A673 (cell line): ENCODE data around the gene DNAJC22. TPM values are rescaled to one million over a fixed set of nuclear protein-coding genes. Genes with fewer than 3 reads are reported as not detected.

Experiments
- BruUV-seq: library from RNA; stranded (reverse); fragments of 400-500 nt; replicated peaks from 2 replicates; lab custom pipeline; 2021; lab: Mats Ljungman, UMichigan
- CTCF ChIA-PET: fragments of 300-600 bp; sonication (Branson Sonifier 250); formaldehyde crosslinking; loops from one replicate; lab custom pipeline; 2022; ENCODE audit warnings: antibody characterized with exemption; lab: Charles Lee
- POLR2A ChIA-PET: fragments of 300-600 bp; sonication (Branson Sonifier 250); formaldehyde crosslinking; loops from one replicate; lab custom pipeline; 2022; ENCODE audit warnings: antibody characterized with exemption; ENCODE audit not compliant: low non-redundant PET; lab: Charles Lee
- DNase-seq: peaks from one replicate; pipeline ENCODE4 v3.0.0-alpha.2; 2015; ENCODE audit warnings: low spot score
- H3K27ac ChIP-seq: fragments of 200-600 bp; sonication (generic); 2 replicates; pipeline ENCODE4 v1.5.1; 2016; ENCODE audit warnings: mixed run types, low read depth, mild to moderate bottlenecking, mixed read lengths, antibody characterized with exemption, low read length; ENCODE audit not compliant: poor library complexity, severe bottlenecking
- H3K27me3 ChIP-seq: fragments of 200-600 bp; sonication (generic); replicated peaks from 2 replicates; pipeline ENCODE4 v1.6.1; 2017; ENCODE audit warnings: mixed run types, low read depth, mild to moderate bottlenecking, mixed read lengths, antibody characterized with exemption, low read length; ENCODE audit not compliant: insufficient read depth, poor library complexity
- H3K36me3 ChIP-seq: fragments of 200-600 bp; sonication (generic); 2 replicates; pipeline ENCODE4 v1.6.1; 2016; ENCODE audit warnings: mixed run types, mild to moderate bottlenecking, mixed read lengths, antibody characterized with exemption, low read length; ENCODE audit not compliant: insufficient read depth, poor library complexity, severe bottlenecking
- H3K4me1 ChIP-seq: fragments of 200-600 bp; sonication (generic); 2 replicates; pipeline ENCODE4 v1.6.1; 2017; ENCODE audit warnings: mixed run types, mild to moderate bottlenecking, mixed read lengths, antibody characterized with exemption, low read length; ENCODE audit not compliant: insufficient read depth, poor library complexity, severe bottlenecking
- H3K4me3 ChIP-seq: fragments of 200-600 bp; sonication (generic); 2 replicates; pipeline ENCODE4 v1.5.1; 2016; ENCODE audit warnings: low read depth, mixed run types, mild to moderate bottlenecking, mixed read lengths, low read length; ENCODE audit not compliant: poor library complexity, severe bottlenecking
- H3K9me3 ChIP-seq: fragments of 200-600 bp; sonication (generic); 2 replicates; pipeline ENCODE4 v1.6.1; 2016; ENCODE audit warnings: mixed run types, low read depth, mild to moderate bottlenecking, mixed read lengths, antibody characterized with exemption, low read length; ENCODE audit not compliant: poor library complexity, severe bottlenecking
- CTCF ChIP-seq: fragments of 300-800, 200-600 bp; sonication (generic); conservative IDR thresholded peaks from 2 replicates; pipeline ENCODE4 v1.5.1; 2017; ENCODE audit warnings: low read depth, mild to moderate bottlenecking, antibody characterized with exemption, low read length, moderate library complexity, mixed read lengths
- EZH2 ChIP-seq: fragments of 200-600 bp; sonication (generic); IDR thresholded peaks from 2 replicates; pipeline ENCODE4 v1.6.1; 2017; ENCODE audit warnings: borderline replicate concordance, low read depth, mild to moderate bottlenecking, mixed read lengths, antibody characterized with exemption, low read length; ENCODE audit not compliant: poor library complexity, severe bottlenecking
- intact Hi-C: fragments of 100-400 bp; cut with micrococcal nuclease; formaldehyde crosslinking; loops from one replicate; pipeline ENCODE4 v1.10.0; 2022; ENCODE audit not compliant: unreplicated experiment
- total RNA-seq: library from RNA; stranded (reverse); gene quantifications from 2 replicates; pipeline ENCODE4 v1.2.3, GENCODE V29; 2021

The DNAJC22 gene
- total RNA-seq, 1 experiment from 2014 or later: 1.9 TPM

GRCh38 chr12:49334226-49334625 is 12.5 kb upstream of the DNAJC22 start:
- DNase-seq: no peak
- peaks cover 5% of the 10 kb centered on the region for H3K4me1 ChIP-seq
- no peak overlapping the region for H3K27ac ChIP-seq
- TF ChIP-seq CTCF: no peak
- no peak for TF ChIP-seq EZH2
- no TSS peak for BruUV-seq
- peaks cover 19% of the 10 kb centered on the region for H3K36me3 ChIP-seq
- CTCF ChIA-PET: no interaction called here
- POLR2A ChIA-PET: no interaction called here
- H3K9me3 ChIP-seq: no peaks in the 10 kb centered on the region
- H3K4me3 ChIP-seq: no peak overlapping the region
- intact Hi-C loops: no loop called here
- no peaks in the 10 kb centered on the region for H3K27me3 ChIP-seq

- H3K27ac ChIP-seq: no peak overlapping the region
- intact Hi-C loops: no loop called here
- ChIA-PET POLR2A (no interaction called here), CTCF (no interaction called here)
- H3K9me3 ChIP-seq: no peaks in the 10 kb centered on the region
- BruUV-seq: no TSS peak
- H3K36me3 ChIP-seq: peaks cover 16% of the 10 kb centered on the region
- peaks cover 10% of the 10 kb centered on the region for H3K4me1 ChIP-seq
- H3K27me3 ChIP-seq: no peaks in the 10 kb centered on the region
- H3K4me3 ChIP-seq: no peak overlapping the region
- DNase-seq: no peak
- TF ChIP-seq EZH2: no peak
- TF ChIP-seq CTCF: no peak
Measured at GRCh38 chr12:49334681-49335080, 12.0 kb upstream of the DNAJC22 start.

- BruUV-seq: no TSS peak
- H3K4me1 ChIP-seq: peaks cover 11% of the 10 kb centered on the region
- ChIA-PET CTCF (no interaction called here), POLR2A (no interaction called here)
- DNase-seq: no peak
- TF ChIP-seq CTCF (no peak), EZH2 (no peak)
- no peaks in the 10 kb centered on the region for H3K9me3 ChIP-seq
- peaks cover 9% of the 10 kb centered on the region for H3K36me3 ChIP-seq
- H3K4me3 ChIP-seq: no peak overlapping the region
- no peak overlapping the region for H3K27ac ChIP-seq
- no peaks in the 10 kb centered on the region for H3K27me3 ChIP-seq
- intact Hi-C loops: no loop called here
Measured at GRCh38 chr12:49335118-49335954, 11.4 kb upstream of the DNAJC22 start.
